ENCODE data around the gene S1PR2. TPM values are rescaled to one million over a fixed set of nuclear protein-coding genes. Genes with fewer than 3 reads are reported as not detected.
"Not testable (repeated sequence)": the region's sequence is repeated elsewhere in the genome, so short reads cannot be mapped to it uniquely, and the experiment has no call there.

The S1PR2 gene
- total and polyA plus RNA-seq, 9 of the 15 experiments (the other 6 are each of a cell fraction or from before 2014, with no cell fraction given), result 1.5 to 3.9 (median 2.0) TPM

- H2AFZ ChIP-seq (ENCODE audit: low read depth, low read length), result peak overlapping the region; percentile 84
- H3K79me2 ChIP-seq (ENCODE audit: control insufficient read depth, insufficient read depth, low read length); DNase-seq (ENCODE audit: extremely low read depth in 1 of 4, low spot score in 3 of 4); H3K4me3 ChIP-seq; H3K4me2 ChIP-seq (ENCODE audit: insufficient read depth, low read length); H4K20me1 ChIP-seq (replicated peaks; ENCODE audit: control insufficient read depth, insufficient read depth, low read length); intact Hi-C loops (cut with micrococcal nuclease); H3K9me1 ChIP-seq (ENCODE audit: control insufficient read depth, insufficient read depth, low read length); in situ Hi-C loops (cut with MboI); CTCF ChIA-PET (ENCODE audit: low intra/inter-chr PET ratio); H3K9me3 ChIP-seq (replicated peaks; ENCODE audit: control insufficient read depth, insufficient read depth, low read depth, low read length); H3K36me3 ChIP-seq (ENCODE audit: control insufficient read depth, insufficient read depth, low read length); H3K27me3 ChIP-seq (ENCODE audit: control insufficient read depth in 2 of 2, insufficient read depth in 2 of 2, low read length in 2 of 2); FAIRE-seq; BruUV-seq (replicated peaks); ATAC-seq; TF ChIP-seq NR4A1 (CRISPR knock-in tag; IDR thresholded peaks at IDR 0.05); NR2C1 (tag; IDR thresholded peaks at IDR 0.05); NR2C2 (CRISPR knock-in tag; IDR thresholded peaks at IDR 0.05): not testable (repeated sequence)
- H3K4me1 ChIP-seq (replicated peaks in 1 of 2; ENCODE audit: control insufficient read depth in 2 of 2, insufficient read depth in 2 of 2, low read length in 2 of 2), result peaks cover 3 to 16% of the 10 kb centered on the region in 2 experiments; a peak in 4 of 5 replicates
- POLR2A ChIA-PET, result interaction anchor here (0.8 kb wide), 1 partner anchor 9 kb away, joined by 3 read pairs; no protein-coding TSS in a partner anchor
- H3K9ac ChIP-seq (ENCODE audit: insufficient read depth in 1 of 2, low read depth in 2 of 2, low read length in 2 of 2), result peak overlapping the region; percentile 14 to 17; a peak in 2 of 4 replicates
- H3K27ac ChIP-seq (ENCODE audit: extremely low read depth, low read depth, low read length), result 0 out of 3 replicates have a peak overlapping the region, but pooled peaks have one; percentile 3
- WGBS (ENCODE audit: insufficient coverage, low coverage, missing lambda C conversion rate), result 15% methylated on average over 11 of the region's 11 CpGs
- TF ChIP-seq NR4A1 (tag; IDR thresholded peaks at IDR 0.05) (peak; percentile 48; the same call in 1 of the 2 replicates), NR2C1 (IDR thresholded peaks at IDR 0.05) (peak; percentile 62; the same call in 1 of the 2 replicates), CEBPB (tag; IDR thresholded peaks at IDR 0.05) (peak; percentile 79), NR2C2 (tag; IDR thresholded peaks at IDR 0.05) (peak; percentile 65), MGA (IDR thresholded peaks at IDR 0.05) (0 out of 2 replicates have a peak, but pooled peaks have one; percentile 12)
Measured at GRCh38 chr19:10198889-10199644, 32.1 kb downstream of the S1PR2 start.

All from K562 (cell line).